MCF 10A (cell line): ENCODE results near the gene STRAP. TPM values are rescaled to one million over a fixed set of nuclear protein-coding genes. Genes with fewer than 3 reads are reported as not detected.
A peak's percentile ranks its signal among the peaks of the same experiment; 100 is the strongest.

Experiments
- Bru-seq: library from RNA; stranded (reverse); fragments of 400-500 nt; gene quantifications from one replicate; lab custom pipeline; 2021; lab: Mats Ljungman, UMichigan
- BruChase-seq, 2 experiments: library from RNA; stranded (reverse); fragments of 400-500 nt; gene quantifications; one replicate each; lab custom pipeline; 2021; lab: Mats Ljungman, UMichigan
- BruUV-seq: library from RNA; stranded (reverse); fragments of 400-500 nt; replicated peaks from 2 replicates; lab custom pipeline; 2021; lab: Mats Ljungman, UMichigan
- CTCF ChIA-PET: fragments of 300-600 bp; sonication (Branson Sonifier 250); formaldehyde crosslinking; extraction: SDS; loops from one replicate; lab custom pipeline; 2021; ENCODE audit warnings: antibody characterized with exemption, inconsistent platforms; lab: Yijun Ruan, JAX
- POLR2A ChIA-PET: fragments of 300-600, 350-650 bp; sonication (Branson Sonifier 250); formaldehyde crosslinking; extraction: SDS; loops from one replicate; lab custom pipeline; 2020; ENCODE audit warnings: antibody characterized with exemption, inconsistent platforms; lab: Yijun Ruan, JAX
- DNase-seq: peaks from one replicate; pipeline ENCODE4 v3.0.0-alpha.2; 2018; ENCODE audit not compliant: unreplicated experiment
- H3K27ac Mint-ChIP-seq: one replicate; pipeline ENCODE4 v1.8.0; 2022; ENCODE audit warnings: mild to moderate bottlenecking, low read depth, mixed read lengths; ENCODE audit not compliant: unreplicated experiment
- H3K27me3 Mint-ChIP-seq: one replicate; pipeline ENCODE4 v1.8.0; 2022; ENCODE audit warnings: mixed read lengths; ENCODE audit not compliant: insufficient read depth, unreplicated experiment
- H3K36me3 Mint-ChIP-seq: one replicate; pipeline ENCODE4 v1.8.0; 2022; ENCODE audit warnings: mild to moderate bottlenecking, moderate library complexity, mixed read lengths; ENCODE audit not compliant: insufficient read depth, unreplicated experiment
- H3K4me1 Mint-ChIP-seq: one replicate; pipeline ENCODE4 v1.8.0; 2022; ENCODE audit warnings: mixed read lengths; ENCODE audit not compliant: insufficient read depth, unreplicated experiment
- H3K4me3 Mint-ChIP-seq: one replicate; pipeline ENCODE4 v1.8.0; 2022; ENCODE audit warnings: mild to moderate bottlenecking, moderate library complexity, mixed read lengths; ENCODE audit not compliant: unreplicated experiment
- H3K9me3 Mint-ChIP-seq: one replicate; pipeline ENCODE4 v1.8.0; 2022; ENCODE audit warnings: mixed read lengths; ENCODE audit not compliant: unreplicated experiment
- CTCF ChIP-seq: fragments of 200-600 bp; IDR thresholded peaks from one replicate; pipeline ENCODE4 v1.8.0; 2022; ENCODE audit warnings: antibody characterized with exemption, mild to moderate bottlenecking; ENCODE audit not compliant: unreplicated experiment
- intact Hi-C: fragments of 100-400 bp; cut with micrococcal nuclease; formaldehyde crosslinking; loops from 2 replicates; pipeline ENCODE4 v1.14.1; 2022
- long read RNA-seq: library from polyadenylated mRNA; stranded (forward); transcript quantifications from one replicate; pipeline ENCODE4 v2.0.0, GENCODE V29; 2022
- total RNA-seq: library from RNA; stranded (reverse); gene quantifications from 2 replicates; pipeline ENCODE4 v1.2.3, GENCODE V29; 2022

STRAP gene
- total RNA-seq: 203 and 233 TPM in 2 replicates
- Bru-seq, nascent RNA: percentile 98 among the genes with signal in this experiment
- percentile 98 among the genes with signal in this experiment for BruChase-seq, experiment 1, labeled RNA remaining after a 6-hour chase
- percentile 96 among the genes with signal in this experiment for BruChase-seq, experiment 2, labeled RNA remaining after a 2-hour chase
- long read RNA-seq, transcript STRAP-202 (10 exons, 1,866 nt): major isoform, 860 of 938 reads
- long read RNA-seq, transcript STRAP-206 (9 exons, 1,698 nt): minor isoform, 29 of 938 reads
- long read RNA-seq, partial matches to known transcripts: 13 of 938 reads
- long read RNA-seq, other reads (novel, unspliced or antisense): 32 of 938 reads

DNA sequence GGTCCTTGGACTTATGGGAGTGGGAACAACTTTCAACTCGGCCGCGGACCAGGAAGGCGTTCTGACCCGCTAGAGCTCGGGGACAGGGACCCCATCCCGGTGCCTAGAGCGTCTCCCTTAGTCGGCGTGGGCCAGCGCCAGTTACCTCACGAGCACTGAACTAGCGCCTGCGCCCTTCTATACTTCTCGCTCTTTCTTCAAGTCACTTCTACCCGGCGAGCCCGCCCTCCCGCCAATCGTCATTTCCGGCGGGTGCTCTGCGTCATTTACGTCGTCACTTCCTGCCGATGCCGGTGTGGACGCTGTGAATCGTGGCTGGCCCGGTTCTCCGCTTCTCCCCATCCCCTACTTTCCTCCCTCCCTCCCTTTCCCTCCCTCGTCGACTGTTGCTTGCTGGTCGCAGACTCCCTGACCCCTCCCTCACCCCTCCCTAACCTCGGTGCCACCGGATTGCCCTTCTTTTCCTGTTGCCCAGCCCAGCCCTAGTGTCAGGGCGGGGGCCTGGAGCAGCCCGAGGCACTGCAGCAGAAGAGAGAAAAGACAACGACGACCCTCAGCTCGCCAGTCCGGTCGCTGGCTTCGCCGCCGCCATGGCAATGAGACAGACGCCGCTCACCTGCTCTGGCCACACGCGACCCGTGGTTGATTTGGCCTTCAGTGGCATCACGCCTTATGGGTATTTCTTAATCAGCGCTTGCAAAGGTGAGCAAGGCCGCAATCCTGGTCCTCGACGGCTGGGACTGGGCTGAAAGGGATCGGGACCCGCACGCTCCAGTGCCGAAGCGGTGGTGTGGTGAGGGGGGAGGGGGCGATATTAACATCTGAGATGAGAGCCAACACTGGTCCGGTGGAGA, at the start of gene STRAP:
Gene STRAP (plus strand): TSS at position 270 of the 854 bp plus-strand sequence. CDS start 321 bp downstream, at position 591.
- BruUV-seq: TSS peak; percentile 38
- Mint-ChIP-seq H3K27ac (peak within 1 kb of the TSS; percentile 95), H3K36me3 (peaks cover 38% of the 10 kb centered on the region), H3K4me3 (peak within 1 kb of the TSS; percentile 92), H3K9me3 (no peaks in the 10 kb centered on the region), H3K4me1 (peaks cover 26% of the 10 kb centered on the region), H3K27me3 (no peaks in the 10 kb centered on the region)
- POLR2A ChIA-PET: interaction anchor here (0.6 to 4.2 kb wide), 27 partner anchors 8 to 1107 kb away, joined by 3 to 71 read pairs (median 4); partner anchors contain the start of genes DERA, EPS8 and MGST1
- DNase-seq: peak; percentile 96
- no peak for TF ChIP-seq CTCF
- intact Hi-C loops: no loop called here
- CTCF ChIA-PET: interaction anchor here (0.6 to 2.5 kb wide), 8 partner anchors 16 to 356 kb away, joined by 3 to 19 read pairs (median 4); no protein-coding TSS in a partner anchor

DNA sequence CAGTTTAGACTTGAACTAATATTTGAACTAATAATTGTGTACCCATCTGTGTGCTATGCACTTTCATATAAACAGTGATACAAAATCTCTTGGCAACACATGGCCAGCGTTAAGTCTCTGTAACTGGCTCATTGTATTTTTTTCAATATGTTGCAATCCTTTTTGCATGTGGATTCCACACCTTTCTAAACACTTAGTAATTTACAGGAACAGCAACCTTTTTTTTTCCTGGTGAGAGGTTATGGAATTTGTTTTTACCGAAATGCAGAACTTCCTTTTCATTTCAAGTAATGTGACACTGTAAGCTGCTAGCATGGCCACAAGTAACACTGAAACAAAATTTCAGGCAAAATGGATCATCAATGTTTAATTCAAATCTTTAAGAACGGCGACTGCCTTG, 47.6 kb upstream of the STRAP start:
- no peaks in the 10 kb centered on the region for H3K36me3 Mint-ChIP-seq
- H3K27me3 Mint-ChIP-seq: no peaks in the 10 kb centered on the region
- peak; percentile 45 for DNase-seq
- no peak for TF ChIP-seq CTCF
- intact Hi-C loops: no loop called here
- H3K27ac Mint-ChIP-seq: peak overlapping the region; percentile 32
- no TSS peak for BruUV-seq
- H3K9me3 Mint-ChIP-seq: no peaks in the 10 kb centered on the region
- ChIA-PET POLR2A (interaction anchor here (2.6 kb wide), 1 partner anchor 46 kb away, joined by 12 read pairs; the partner anchor contains the start of gene EPS8), CTCF (interaction anchor here (0.7 kb wide), 1 partner anchor 935 kb away, joined by 3 read pairs; no protein-coding TSS in a partner anchor)
- peaks cover 12% of the 10 kb centered on the region for H3K4me1 Mint-ChIP-seq
- H3K4me3 Mint-ChIP-seq: no peak overlapping the region

DNA sequence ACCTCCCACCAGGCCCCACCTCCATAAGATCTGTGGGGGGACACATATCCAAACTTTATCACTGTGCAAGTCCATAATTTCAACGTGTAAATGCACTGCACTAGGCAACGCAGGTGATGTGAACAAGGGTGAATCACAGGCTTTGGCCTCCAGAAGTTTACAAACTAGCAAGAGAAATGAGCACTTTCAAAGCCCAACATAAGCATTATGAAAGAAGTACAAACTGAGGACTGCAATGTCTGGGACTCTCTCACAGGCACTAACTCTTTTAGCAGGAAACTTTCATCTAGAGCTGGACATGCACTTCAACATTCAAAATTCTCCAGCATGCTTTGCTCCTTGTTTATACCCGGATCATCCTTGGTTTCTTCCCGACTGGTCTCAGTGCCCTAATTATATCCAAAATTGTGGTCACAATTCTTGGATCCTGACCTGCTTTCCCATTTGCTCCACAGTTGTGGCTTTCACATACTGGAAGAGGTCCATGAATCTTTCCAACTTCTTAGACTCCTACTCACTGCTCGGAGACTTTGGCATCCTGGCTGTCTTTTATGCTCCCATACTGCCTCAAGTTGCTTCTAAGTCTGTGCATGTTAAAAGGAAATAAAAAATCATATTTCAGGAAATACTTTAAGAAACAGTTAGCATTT, 44.9 kb upstream of the STRAP start:
- H3K4me1 Mint-ChIP-seq: peaks cover 10% of the 10 kb centered on the region
- ChIA-PET CTCF (interaction anchor here (0.7 kb wide), 1 partner anchor 285 kb away, joined by 3 read pairs; no protein-coding TSS in a partner anchor), POLR2A (no interaction called here)
- no peak overlapping the region for H3K4me3 Mint-ChIP-seq
- no peak for TF ChIP-seq CTCF
- intact Hi-C loops: no loop called here
- no TSS peak for BruUV-seq
- no peaks in the 10 kb centered on the region for H3K36me3 Mint-ChIP-seq
- no peaks in the 10 kb centered on the region for H3K27me3 Mint-ChIP-seq
- H3K27ac Mint-ChIP-seq: no peak overlapping the region
- no peak for DNase-seq
- H3K9me3 Mint-ChIP-seq: no peaks in the 10 kb centered on the region
